ENCODE data around the gene LASP1. TPM values are rescaled to one million over a fixed set of nuclear protein-coding genes. Genes with fewer than 3 reads are reported as not detected.

LASP1 gene
- total and polyA plus RNA-seq, 2 of the 8 experiments (the other 6 are each of a cell fraction or from before 2014, with no cell fraction given), result 114 to 180 TPM

DNA sequence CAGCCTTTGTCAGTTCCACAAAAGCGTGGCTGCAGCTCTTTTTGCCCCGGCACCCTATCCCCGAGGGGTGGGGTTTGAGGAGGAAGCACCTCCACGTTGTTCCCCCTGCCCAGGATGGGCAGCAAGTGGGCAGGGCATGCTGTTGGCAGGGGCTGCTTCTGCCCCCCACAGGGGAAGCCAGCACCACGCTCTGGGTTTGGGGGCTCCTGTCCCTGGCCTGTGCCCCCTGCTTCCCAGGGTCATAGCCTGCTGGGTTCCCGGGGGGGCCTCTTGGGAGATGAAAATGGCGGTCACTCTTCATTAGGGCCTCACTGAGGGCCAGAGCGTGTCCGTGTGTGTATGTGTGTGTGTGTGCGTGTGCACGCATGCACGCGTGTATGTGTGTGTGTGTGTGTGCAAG, 22.8 kb downstream of the LASP1 start:
- Histone ChIP-seq H3K4me2 (ENCODE audit: insufficient read depth in 1 of 2, low read depth in 2 of 2, low read length in 2 of 2) (no peak overlapping the region), H3K79me2 (ENCODE audit: control insufficient read depth in 1 of 2, insufficient read depth in 2 of 2, low read length in 2 of 2) (peaks cover 0 to 12% of the 10 kb centered on the region in 2 experiments; a peak in 1 of 4 replicates), H2BK15ac (ENCODE audit: low read length) (no peak overlapping the region), H3K27ac (ENCODE audit: low read depth, low read length) (no peak overlapping the region), H3K4me1 (replicated peaks in 1 of 4; ENCODE audit: control insufficient read depth in 3 of 4, insufficient read depth in 4 of 4, low read length in 3 of 4) (peaks cover 0 to 7% (median 3%) of the 10 kb centered on the region in 4 experiments; a peak in 5 of 7 replicates), H2BK5ac (ENCODE audit: low read depth, low read length) (no peak overlapping the region), H3K27me3 (replicated peaks in 1 of 4; ENCODE audit: control insufficient read depth in 3 of 4, extremely low read depth in 1 of 4, insufficient read depth in 3 of 4, low read length in 3 of 4) (no peaks in the 10 kb centered on the region), H2BK20ac (ENCODE audit: low read length) (no peak overlapping the region), H3K18ac (ENCODE audit: extremely low read depth, low read length) (no peak overlapping the region), H3K56ac (replicated peaks; ENCODE audit: insufficient read length, low read depth, low read length) (no peak overlapping the region), H4K5ac (ENCODE audit: insufficient read length, low read depth, low read length) (no peak overlapping the region), H2BK12ac (ENCODE audit: low read depth, low read length) (no peak overlapping the region; the same call in 1 of the 2 replicates), H3K23me2 (ENCODE audit: low read depth, low read length) (no peaks in the 10 kb centered on the region), H3K14ac (ENCODE audit: insufficient read length) (no peak overlapping the region), H3K9ac (replicated peaks in 1 of 4; ENCODE audit: extremely low read depth in 1 of 4, low read depth in 3 of 4, low read length in 3 of 4) (no peak overlapping the region), H4K8ac (ENCODE audit: extremely low read depth, insufficient read depth, low read length) (no peak overlapping the region), H3K36me3 (ENCODE audit: control insufficient read depth in 2 of 4, insufficient read depth in 4 of 4, low read length in 3 of 4) (peaks cover 0 to 22% (median 10%) of the 10 kb centered on the region in 4 experiments; a peak in 7 of 8 replicates), H2AK5ac (ENCODE audit: low read depth, low read length) (no peak overlapping the region), H4K91ac (replicated peaks; ENCODE audit: insufficient read length, low read length) (no peak overlapping the region), H3K9me3 (ENCODE audit: insufficient read depth in 2 of 2, low read depth in 1 of 2, low read length in 1 of 2) (no peaks in the 10 kb centered on the region), H3K79me1 (ENCODE audit: low read depth, low read length) (peaks cover 2% of the 10 kb centered on the region), H3K4me3 (ENCODE audit: extremely low read depth in 1 of 4, insufficient read depth in 2 of 4, low read depth in 3 of 4, low read length in 4 of 4) (no peak overlapping the region), H2AFZ (ENCODE audit: low read length) (no peak overlapping the region), H4K20me1 (replicated peaks in 1 of 2; ENCODE audit: control insufficient read depth in 1 of 2, insufficient read depth in 2 of 2, low read length in 2 of 2) (peaks cover 0 to 13% of the 10 kb centered on the region in 2 experiments), H3K4ac (replicated peaks; ENCODE audit: insufficient read length, low read depth, low read length) (no peak overlapping the region), H2BK120ac (replicated peaks; ENCODE audit: low read depth, low read length) (no peak overlapping the region), H3K23ac (ENCODE audit: insufficient read length) (no peak overlapping the region)
- ChIA-PET CTCF (ENCODE audit: partially characterized antibody) (interaction anchor here (1.2 to 1.3 kb wide), 3 partner anchors 24 to 31 kb away, joined by 3 to 6 read pairs (median 4); no protein-coding TSS in a partner anchor), POLR2A (ENCODE audit: partially characterized antibody) (interaction anchor here (0.6 to 2.0 kb wide), 5 partner anchors 11 to 771 kb away, joined by 3 to 14 read pairs (median 4); partner anchors contain the start of gene LASP1)
- no peak for DNase-seq (ENCODE audit: low read depth in 1 of 2, low spot score in 2 of 2)
- no peak for FAIRE-seq
- WGBS, 2 experiments (ENCODE audit: extremely low coverage in 1 of 2, insufficient coverage in 1 of 2, insufficient read length in 1 of 2, insufficient replicate concordance in 2 of 2, low coverage in 1 of 2, low lambda C conversion rate in 2 of 2, missing lambda C conversion rate in 1 of 2), result 91% methylated on average over 13 of the region's 13 CpGs; no CpG with 5 or more reads in 1 of the 2 experiments
- TF ChIP-seq TBP (IDR thresholded peaks at IDR 0.05; ENCODE audit: low read depth, low read length), result no peak

Data from H1 (cell line).